ENCODE data around the gene FAM8A1. TPM values are rescaled to one million over a fixed set of nuclear protein-coding genes. Genes with fewer than 3 reads are reported as not detected.

FAM8A1 gene
- total RNA-seq, 1 experiment from 2014 or later = 9.0 TPM

DNA sequence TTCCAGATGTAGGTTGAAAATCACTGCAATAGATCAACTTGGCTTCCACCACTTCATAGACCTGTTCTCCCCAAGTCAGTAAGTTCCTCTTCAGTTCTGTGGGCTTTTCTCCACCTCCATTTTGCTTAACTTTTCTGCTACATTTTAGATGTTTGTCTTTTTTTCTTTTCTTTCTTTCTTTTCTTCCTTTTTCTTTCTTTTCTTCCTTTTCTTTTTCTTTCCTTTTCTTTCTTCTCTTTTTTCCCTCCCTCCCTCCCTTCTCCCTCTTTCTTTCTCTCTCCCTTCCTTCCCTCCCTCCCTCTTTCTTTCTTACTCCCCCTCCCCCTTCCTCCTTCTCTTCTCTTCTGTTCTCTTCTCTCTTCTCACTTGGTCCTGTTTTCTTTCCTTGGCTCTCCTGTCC, 6.9 kb upstream of the FAM8A1 start:
- H3K4me2 ChIP-seq (ENCODE audit: low read length) = no peak overlapping the region
- no peak overlapping the region for H3K4me3 ChIP-seq (ENCODE audit: low read length)
- no peak for ATAC-seq
- CTCF ChIA-PET = no interaction called here
- no peaks in the 10 kb centered on the region for H3K36me3 ChIP-seq (ENCODE audit: low read depth, low read length)
- TF ChIP-seq EZH2phosphoT487 (IDR thresholded peaks at IDR 0.05; ENCODE audit: borderline replicate concordance, low read length) = no peak
- TF ChIP-seq, protein P1, sequence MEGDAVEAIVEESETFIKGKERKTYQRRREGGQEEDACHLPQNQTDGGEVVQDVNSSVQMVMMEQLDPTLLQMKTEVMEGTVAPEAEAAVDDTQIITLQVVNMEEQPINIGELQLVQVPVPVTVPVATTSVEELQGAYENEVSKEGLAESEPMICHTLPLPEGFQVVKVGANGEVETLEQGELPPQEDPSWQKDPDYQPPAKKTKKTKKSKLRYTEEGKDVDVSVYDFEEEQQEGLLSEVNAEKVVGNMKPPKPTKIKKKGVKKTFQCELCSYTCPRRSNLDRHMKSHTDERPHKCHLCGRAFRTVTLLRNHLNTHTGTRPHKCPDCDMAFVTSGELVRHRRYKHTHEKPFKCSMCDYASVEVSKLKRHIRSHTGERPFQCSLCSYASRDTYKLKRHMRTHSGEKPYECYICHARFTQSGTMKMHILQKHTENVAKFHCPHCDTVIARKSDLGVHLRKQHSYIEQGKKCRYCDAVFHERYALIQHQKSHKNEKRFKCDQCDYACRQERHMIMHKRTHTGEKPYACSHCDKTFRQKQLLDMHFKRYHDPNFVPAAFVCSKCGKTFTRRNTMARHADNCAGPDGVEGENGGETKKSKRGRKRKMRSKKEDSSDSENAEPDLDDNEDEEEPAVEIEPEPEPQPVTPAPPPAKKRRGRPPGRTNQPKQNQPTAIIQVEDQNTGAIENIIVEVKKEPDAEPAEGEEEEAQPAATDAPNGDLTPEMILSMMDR (conservative IDR thresholded peaks at IDR 0.05; ENCODE audit: low read depth, low read length) = no peak
- TF ChIP-seq EZH2 (IDR thresholded peaks at IDR 0.05; ENCODE audit: low read length, unreplicated experiment) = no peak
- no peaks in the 10 kb centered on the region for H3F3A ChIP-seq (ENCODE audit: low read length, unreplicated experiment)
- no peak overlapping the region for H2AFZ ChIP-seq (ENCODE audit: low read length)
- no TSS peak for BruUV-seq (replicated peaks)
- intact Hi-C loops (cut with micrococcal nuclease) = no loop called here
- H3K9me3 ChIP-seq (ENCODE audit: low read length) = no peaks in the 10 kb centered on the region
- peaks cover 12% of the 10 kb centered on the region for H3K4me1 ChIP-seq (ENCODE audit: insufficient read depth, low read length)
- POLR2A ChIA-PET (ENCODE audit: unreplicated experiment) = no interaction called here
- H4K20me1 ChIP-seq (ENCODE audit: low read length) = no peaks in the 10 kb centered on the region
- H3K79me2 ChIP-seq (ENCODE audit: low read length) = no peaks in the 10 kb centered on the region
- H3K9me2 ChIP-seq (replicated peaks; ENCODE audit: low read length) = no peaks in the 10 kb centered on the region
- H3K27me3 ChIP-seq (ENCODE audit: low read length) = no peaks in the 10 kb centered on the region
- DNase-seq = no peak
- no peak overlapping the region for H3K27ac ChIP-seq (ENCODE audit: low read length)
- H3K9ac ChIP-seq (ENCODE audit: low read length) = no peak overlapping the region

DNA sequence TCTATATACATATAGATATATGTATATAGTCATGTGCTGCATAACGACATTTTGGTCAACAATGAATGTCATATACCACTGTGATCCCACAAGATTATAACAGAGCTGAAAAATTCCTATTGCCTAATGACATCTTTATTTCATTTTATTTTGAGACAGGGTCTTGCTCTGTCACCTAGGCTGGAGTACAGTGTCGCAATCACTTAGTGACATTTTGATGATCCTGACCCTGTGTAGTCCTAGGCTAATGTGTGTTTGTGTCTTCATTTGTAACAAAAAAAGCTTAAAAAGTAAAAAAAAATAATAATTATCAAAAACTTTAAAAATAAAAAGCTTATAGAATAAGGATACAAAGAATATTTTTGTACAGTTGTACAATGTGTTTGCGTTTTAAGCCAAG, 4.0 kb upstream of the FAM8A1 start:
- Histone ChIP-seq H4K20me1 (ENCODE audit: low read length) (no peaks in the 10 kb centered on the region), H3K36me3 (ENCODE audit: low read depth, low read length) (no peaks in the 10 kb centered on the region), H3K9me3 (ENCODE audit: low read length) (no peaks in the 10 kb centered on the region), H3K9ac (ENCODE audit: low read length) (no peak overlapping the region), H3K4me1 (ENCODE audit: insufficient read depth, low read length) (peaks cover 4% of the 10 kb centered on the region; the same call in 1 of the 2 replicates), H3K27ac (ENCODE audit: low read length) (no peak overlapping the region), H3K4me3 (ENCODE audit: low read length) (no peak overlapping the region), H3F3A (ENCODE audit: low read length, unreplicated experiment) (no peaks in the 10 kb centered on the region), H2AFZ (ENCODE audit: low read length) (no peak overlapping the region), H3K27me3 (ENCODE audit: low read length) (no peaks in the 10 kb centered on the region), H3K9me2 (replicated peaks; ENCODE audit: low read length) (no peaks in the 10 kb centered on the region), H3K79me2 (ENCODE audit: low read length) (peaks cover 1% of the 10 kb centered on the region; the same call in 1 of the 2 replicates), H3K4me2 (ENCODE audit: low read length) (no peak overlapping the region)
- BruUV-seq (replicated peaks) = no TSS peak
- no peak for ATAC-seq
- TF ChIP-seq, protein P1 (conservative IDR thresholded peaks at IDR 0.05; ENCODE audit: low read depth, low read length) = no peak
- no peak for TF ChIP-seq EZH2phosphoT487 (IDR thresholded peaks at IDR 0.05; ENCODE audit: borderline replicate concordance, low read length)
- no peak for TF ChIP-seq EZH2 (IDR thresholded peaks at IDR 0.05; ENCODE audit: low read length, unreplicated experiment)
- POLR2A ChIA-PET (ENCODE audit: unreplicated experiment) = no interaction called here
- intact Hi-C loops (cut with micrococcal nuclease) = no loop called here
- DNase-seq = no peak
- CTCF ChIA-PET = interaction anchor here (0.5 kb wide), 1 partner anchor 97 kb away, joined by 4 read pairs; no protein-coding TSS in a partner anchor

DNA sequence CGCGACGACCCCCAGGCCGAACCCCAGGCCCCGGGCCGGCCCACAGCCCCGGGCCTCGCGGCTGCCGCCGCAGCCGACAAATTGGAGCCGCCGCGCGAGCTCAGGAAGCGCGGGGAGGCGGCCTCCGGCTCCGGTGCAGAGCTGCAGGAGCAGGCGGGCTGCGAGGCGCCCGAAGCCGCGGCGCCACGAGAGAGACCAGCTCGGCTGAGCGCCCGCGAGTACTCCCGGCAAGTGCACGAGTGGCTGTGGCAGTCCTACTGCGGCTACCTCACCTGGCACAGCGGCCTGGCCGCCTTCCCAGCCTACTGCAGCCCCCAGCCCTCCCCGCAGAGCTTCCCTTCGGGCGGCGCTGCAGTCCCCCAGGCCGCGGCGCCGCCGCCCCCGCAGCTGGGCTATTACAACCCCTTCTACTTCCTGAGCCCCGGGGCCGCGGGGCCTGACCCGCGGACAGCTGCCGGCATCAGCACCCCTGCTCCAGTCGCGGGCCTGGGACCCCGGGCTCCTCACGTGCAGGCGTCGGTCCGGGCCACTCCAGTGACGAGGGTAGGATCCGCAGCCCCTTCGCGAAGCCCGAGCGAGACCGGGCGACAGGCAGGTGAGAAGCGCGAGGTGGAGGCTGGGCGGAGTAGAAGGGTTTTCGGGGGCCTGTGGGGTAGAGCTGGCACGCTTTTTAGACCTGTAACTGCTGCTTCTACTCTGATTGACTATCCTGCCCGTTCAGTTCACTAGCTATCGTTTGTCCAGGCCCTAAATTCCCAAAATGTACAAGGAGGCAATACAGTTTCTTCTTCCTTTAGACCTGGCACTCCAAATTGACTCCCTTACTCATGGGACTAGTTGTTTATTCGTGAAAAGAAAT, 654 bp downstream of the FAM8A1 start:
- POLR2A ChIA-PET (ENCODE audit: unreplicated experiment) = interaction anchor here (0.6 kb wide), 2 partner anchors 10 to 15 kb away, joined by 3 to 6 read pairs; no protein-coding TSS in a partner anchor
- peaks cover 14% of the 10 kb centered on the region for H3K79me2 ChIP-seq (ENCODE audit: low read length)
- no TSS peak for BruUV-seq (replicated peaks)
- no peaks in the 10 kb centered on the region for H3K36me3 ChIP-seq (ENCODE audit: low read depth, low read length)
- H3K27ac ChIP-seq (ENCODE audit: low read length) = no peak overlapping the region
- intact Hi-C loops (cut with micrococcal nuclease) = loop anchor here (1.0 to 5.0 kb wide), 2 partner anchors 105 to 202 kb away; no protein-coding TSS in a partner anchor
- H3K4me3 ChIP-seq (ENCODE audit: low read length) = peak overlapping the region; percentile 71
- TF ChIP-seq, protein P1 (conservative IDR thresholded peaks at IDR 0.05; ENCODE audit: low read depth, low read length) = no peak
- TF ChIP-seq EZH2 (IDR thresholded peaks at IDR 0.05; ENCODE audit: low read length, unreplicated experiment) = no peak
- H3K27me3 ChIP-seq (ENCODE audit: low read length) = no peaks in the 10 kb centered on the region
- H3K9me3 ChIP-seq (ENCODE audit: low read length) = no peaks in the 10 kb centered on the region
- no peaks in the 10 kb centered on the region for H3K9me2 ChIP-seq (replicated peaks; ENCODE audit: low read length)
- no peaks in the 10 kb centered on the region for H4K20me1 ChIP-seq (ENCODE audit: low read length)
- CTCF ChIA-PET = interaction anchor here (0.6 to 1.6 kb wide), 3 partner anchors 11 to 208 kb away, joined by 7 to 23 read pairs (median 12); no protein-coding TSS in a partner anchor
- peak; percentile 35 for DNase-seq
- H3K9ac ChIP-seq (ENCODE audit: low read length) = peak overlapping the region; percentile 71
- ATAC-seq = peak; percentile 51
- peaks cover 9% of the 10 kb centered on the region; the same call in 1 of the 2 replicates for H3K4me1 ChIP-seq (ENCODE audit: insufficient read depth, low read length)
- H2AFZ ChIP-seq (ENCODE audit: low read length) = peak overlapping the region; percentile 79
- no peaks in the 10 kb centered on the region for H3F3A ChIP-seq (ENCODE audit: low read length, unreplicated experiment)
- peak overlapping the region; percentile 93 for H3K4me2 ChIP-seq (ENCODE audit: low read length)

All from PC-3 (cell line).